Suprapubic skin (tissue), 4 donors: ENCODE results near the gene RALGPS2.

ENCODE experiments used
- EP300 ChIP-seq: sonication (generic); formaldehyde crosslinking; IDR thresholded peaks from one replicate; pipeline ENCODE4 v1.6.1; 2017; ENCODE audit warnings: antibody characterized with exemption
- POLR2A ChIP-seq, 2 donors: fragments of 450-650 bp; IDR thresholded peaks; one replicate each; pipeline ENCODE4 v1.6.1; 2017; ENCODE audit warnings: antibody characterized with exemption in 2 of 2, mild to moderate bottlenecking in 2 of 2, moderate library complexity in 2 of 2
- POLR2AphosphoS5 ChIP-seq, 3 donors: sonication (generic); formaldehyde crosslinking; IDR thresholded peaks; one replicate each; pipeline ENCODE4 v1.6.1; 2017; ENCODE audit warnings: antibody characterized with exemption in 3 of 3
- TF ChIP-seq, protein P1 (sequence below), 2 donors: fragments of 200-600 bp in 1 of 2; fragments of 450-650 bp in 1 of 2; sonication (generic) in 1 of 2; IDR thresholded peaks; one replicate each; pipeline ENCODE4 v1.5.1; 2016 to 2019; ENCODE audit warnings: antibody characterized with exemption in 2 of 2, mild to moderate bottlenecking in 1 of 2, moderate library complexity in 1 of 2

- TF ChIP-seq, protein P1, sequence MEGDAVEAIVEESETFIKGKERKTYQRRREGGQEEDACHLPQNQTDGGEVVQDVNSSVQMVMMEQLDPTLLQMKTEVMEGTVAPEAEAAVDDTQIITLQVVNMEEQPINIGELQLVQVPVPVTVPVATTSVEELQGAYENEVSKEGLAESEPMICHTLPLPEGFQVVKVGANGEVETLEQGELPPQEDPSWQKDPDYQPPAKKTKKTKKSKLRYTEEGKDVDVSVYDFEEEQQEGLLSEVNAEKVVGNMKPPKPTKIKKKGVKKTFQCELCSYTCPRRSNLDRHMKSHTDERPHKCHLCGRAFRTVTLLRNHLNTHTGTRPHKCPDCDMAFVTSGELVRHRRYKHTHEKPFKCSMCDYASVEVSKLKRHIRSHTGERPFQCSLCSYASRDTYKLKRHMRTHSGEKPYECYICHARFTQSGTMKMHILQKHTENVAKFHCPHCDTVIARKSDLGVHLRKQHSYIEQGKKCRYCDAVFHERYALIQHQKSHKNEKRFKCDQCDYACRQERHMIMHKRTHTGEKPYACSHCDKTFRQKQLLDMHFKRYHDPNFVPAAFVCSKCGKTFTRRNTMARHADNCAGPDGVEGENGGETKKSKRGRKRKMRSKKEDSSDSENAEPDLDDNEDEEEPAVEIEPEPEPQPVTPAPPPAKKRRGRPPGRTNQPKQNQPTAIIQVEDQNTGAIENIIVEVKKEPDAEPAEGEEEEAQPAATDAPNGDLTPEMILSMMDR (IDR thresholded peaks at IDR 0.05), result no peak
- no peak for TF ChIP-seq POLR2A (IDR thresholded peaks at IDR 0.05)
- no peak for TF ChIP-seq EP300
- TF ChIP-seq POLR2AphosphoS5 (IDR thresholded peaks at IDR 0.05), result no peak
These were observed 124.9 kb downstream of the RALGPS2 start for GRCh38 chr1:178849918-178850317.
